HepG2 (cell line): Measurements from ENCODE around the gene CYP4F12. TPM values are rescaled to one million over a fixed set of nuclear protein-coding genes. Genes with fewer than 3 reads are reported as not detected.
A peak's percentile ranks its signal among the peaks of the same experiment; 100 is the strongest.

ENCODE experiments used
- CEBPB ChIP-seq: IDR thresholded peaks from 2 replicates; pipeline ENCODE4 v1.6.1; 2011; ENCODE audit warnings: low read depth, low read length, improper control_type of control experiment, borderline replicate concordance
- FOXK1 ChIP-seq: sonication (generic); formaldehyde crosslinking; IDR thresholded peaks from 2 replicates; pipeline ENCODE4 v1.4.0; 2020; ENCODE audit warnings: low read depth, missing genetic modification reagents, borderline replicate concordance
- HDAC2 ChIP-seq: sonication (generic); formaldehyde crosslinking; IDR thresholded peaks from 2 replicates; pipeline ENCODE4 v1.4.0; 2020; ENCODE audit warnings: missing genetic modification reagents
- MED1 ChIP-seq: sonication (generic); formaldehyde crosslinking; IDR thresholded peaks from 2 replicates; pipeline ENCODE4 v1.4.0; 2020; ENCODE audit warnings: missing genetic modification reagents
- PCBP2 ChIP-seq: fragments of 200-400 bp; formaldehyde crosslinking; optimal IDR thresholded peaks from 2 replicates; pipeline ENCODE3; 2018; ENCODE audit warnings: low read length, low read depth; ENCODE audit not compliant: poor library complexity, severe bottlenecking
- RBFOX2 ChIP-seq: fragments of 200-400 bp; formaldehyde crosslinking; IDR thresholded peaks from 2 replicates; pipeline ENCODE4 v1.6.1; 2017; ENCODE audit warnings: low read depth, mild to moderate bottlenecking, low read length
- SAFB2 ChIP-seq: sonication (generic); formaldehyde crosslinking; IDR thresholded peaks from 2 replicates; pipeline ENCODE4 v1.5.1; 2020; ENCODE audit warnings: missing genetic modification reagents, low read depth, mild to moderate bottlenecking, borderline replicate concordance
- TBX3 ChIP-seq: fragments of 450-650 bp; IDR thresholded peaks from 2 replicates; pipeline ENCODE4 v1.6.1; 2017; ENCODE audit warnings: antibody characterized with exemption, mild to moderate bottlenecking, inconsistent platforms, borderline replicate concordance
- ZBTB7B ChIP-seq: sonication (generic); formaldehyde crosslinking; IDR thresholded peaks from 2 replicates; pipeline ENCODE4 v1.4.0; 2020; ENCODE audit warnings: missing genetic modification reagents
- ZFX ChIP-seq: sonication (generic); formaldehyde crosslinking; IDR thresholded peaks from 2 replicates; pipeline ENCODE4 v1.4.0; 2020; ENCODE audit warnings: mild to moderate bottlenecking, low read depth, missing genetic modification reagents, moderate library complexity
- ZNF138 ChIP-seq: sonication (generic); formaldehyde crosslinking; IDR thresholded peaks from 2 replicates; pipeline ENCODE4 v1.5.0; 2020; ENCODE audit warnings: mild to moderate bottlenecking, low read depth, missing genetic modification reagents
- ZNF550 ChIP-seq: sonication (generic); formaldehyde crosslinking; IDR thresholded peaks from 2 replicates; pipeline ENCODE4 v1.4.0; 2020; ENCODE audit warnings: mild to moderate bottlenecking, missing genetic modification reagents, borderline replicate concordance
- ZSCAN22 ChIP-seq: sonication (generic); formaldehyde crosslinking; IDR thresholded peaks from 2 replicates; pipeline ENCODE4 v1.4.0; 2020; ENCODE audit warnings: mild to moderate bottlenecking, missing genetic modification reagents
- polyA plus RNA-seq, 8 experiments: library from polyadenylated mRNA; depleted of rRNA in 3 of 8; stranded (reverse) in 7 of 8; unstranded in 1 of 8; fragments of >200 nt; fragmentation: Illumina TruSeq in 4 of 8; extraction: Trizol in 4 of 8; gene quantifications; 2 replicates each; pipeline versions ENCODE4 v1.2.1 to v1.2.3, GENCODE V29; 2011 to 2016; ENCODE audit warnings: low read depth in 4 of 8, missing spikeins in 1 of 8, mixed read lengths in 1 of 8; ENCODE audit not compliant: insufficient read depth in 1 of 8
- total RNA-seq, 5 experiments: library from RNA; depleted of rRNA; stranded (reverse); fragments of >200 nt; fragmentation: Illumina TruSeq; extraction: Trizol; gene quantifications; 2 replicates each; pipeline ENCODE4 v1.2.3, GENCODE V29; 2016; ENCODE audit warnings: low read depth in 1 of 5
- TF ChIP-seq, protein P1 (sequence below): sonication (generic); formaldehyde crosslinking; IDR thresholded peaks from 2 replicates; pipeline ENCODE4 v1.4.0; 2020; ENCODE audit warnings: mild to moderate bottlenecking, missing genetic modification reagents
- TF ChIP-seq, protein P2 (sequence below): sonication (generic); formaldehyde crosslinking; IDR thresholded peaks from 2 replicates; pipeline ENCODE4 v1.8.0; 2022; ENCODE audit warnings: mild to moderate bottlenecking, missing genetic modification reagents, moderate library complexity
- TF ChIP-seq, protein P3 (sequence below): sonication (generic); formaldehyde crosslinking; IDR thresholded peaks from 2 replicates; pipeline ENCODE4 v1.4.0; 2020; ENCODE audit warnings: mild to moderate bottlenecking, low read depth, missing genetic modification reagents
- TF ChIP-seq, protein P4 (sequence below): sonication (generic); formaldehyde crosslinking; IDR thresholded peaks from 2 replicates; pipeline ENCODE4 v1.8.1; 2023; ENCODE audit warnings: mild to moderate bottlenecking, missing genetic modification reagents
- TF ChIP-seq, protein P5 (sequence below): sonication (generic); formaldehyde crosslinking; IDR thresholded peaks from 2 replicates; pipeline ENCODE4 v1.5.0; 2020; ENCODE audit warnings: missing genetic modification reagents

Gene CYP4F12
- total and polyA plus RNA-seq, 2 of the 13 experiments (the other 11 are each of a cell fraction or from before 2014, with no cell fraction given), result 29.9 to 30.8 TPM

DNA sequence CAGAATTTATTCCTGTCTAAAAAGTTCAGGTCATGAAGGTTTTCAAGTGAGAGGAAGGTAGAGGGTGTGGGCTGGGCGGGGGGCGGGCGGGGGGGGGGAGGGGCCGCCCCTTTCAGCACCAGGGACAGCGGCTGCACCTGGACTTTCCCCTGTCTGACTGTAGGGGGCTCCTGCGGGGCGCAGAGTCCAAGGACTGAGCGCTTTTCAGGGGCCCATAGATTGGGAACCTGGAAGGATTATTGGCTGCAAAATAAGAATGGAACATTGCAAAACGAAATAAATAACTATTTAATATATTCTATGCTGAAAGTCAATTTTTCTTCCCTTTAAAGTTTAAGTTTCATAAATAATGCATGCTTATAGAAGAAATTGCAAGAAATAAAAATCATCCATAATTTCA, 41.1 kb upstream of the CYP4F12 start (continued):
- TF ChIP-seq, protein P1, sequence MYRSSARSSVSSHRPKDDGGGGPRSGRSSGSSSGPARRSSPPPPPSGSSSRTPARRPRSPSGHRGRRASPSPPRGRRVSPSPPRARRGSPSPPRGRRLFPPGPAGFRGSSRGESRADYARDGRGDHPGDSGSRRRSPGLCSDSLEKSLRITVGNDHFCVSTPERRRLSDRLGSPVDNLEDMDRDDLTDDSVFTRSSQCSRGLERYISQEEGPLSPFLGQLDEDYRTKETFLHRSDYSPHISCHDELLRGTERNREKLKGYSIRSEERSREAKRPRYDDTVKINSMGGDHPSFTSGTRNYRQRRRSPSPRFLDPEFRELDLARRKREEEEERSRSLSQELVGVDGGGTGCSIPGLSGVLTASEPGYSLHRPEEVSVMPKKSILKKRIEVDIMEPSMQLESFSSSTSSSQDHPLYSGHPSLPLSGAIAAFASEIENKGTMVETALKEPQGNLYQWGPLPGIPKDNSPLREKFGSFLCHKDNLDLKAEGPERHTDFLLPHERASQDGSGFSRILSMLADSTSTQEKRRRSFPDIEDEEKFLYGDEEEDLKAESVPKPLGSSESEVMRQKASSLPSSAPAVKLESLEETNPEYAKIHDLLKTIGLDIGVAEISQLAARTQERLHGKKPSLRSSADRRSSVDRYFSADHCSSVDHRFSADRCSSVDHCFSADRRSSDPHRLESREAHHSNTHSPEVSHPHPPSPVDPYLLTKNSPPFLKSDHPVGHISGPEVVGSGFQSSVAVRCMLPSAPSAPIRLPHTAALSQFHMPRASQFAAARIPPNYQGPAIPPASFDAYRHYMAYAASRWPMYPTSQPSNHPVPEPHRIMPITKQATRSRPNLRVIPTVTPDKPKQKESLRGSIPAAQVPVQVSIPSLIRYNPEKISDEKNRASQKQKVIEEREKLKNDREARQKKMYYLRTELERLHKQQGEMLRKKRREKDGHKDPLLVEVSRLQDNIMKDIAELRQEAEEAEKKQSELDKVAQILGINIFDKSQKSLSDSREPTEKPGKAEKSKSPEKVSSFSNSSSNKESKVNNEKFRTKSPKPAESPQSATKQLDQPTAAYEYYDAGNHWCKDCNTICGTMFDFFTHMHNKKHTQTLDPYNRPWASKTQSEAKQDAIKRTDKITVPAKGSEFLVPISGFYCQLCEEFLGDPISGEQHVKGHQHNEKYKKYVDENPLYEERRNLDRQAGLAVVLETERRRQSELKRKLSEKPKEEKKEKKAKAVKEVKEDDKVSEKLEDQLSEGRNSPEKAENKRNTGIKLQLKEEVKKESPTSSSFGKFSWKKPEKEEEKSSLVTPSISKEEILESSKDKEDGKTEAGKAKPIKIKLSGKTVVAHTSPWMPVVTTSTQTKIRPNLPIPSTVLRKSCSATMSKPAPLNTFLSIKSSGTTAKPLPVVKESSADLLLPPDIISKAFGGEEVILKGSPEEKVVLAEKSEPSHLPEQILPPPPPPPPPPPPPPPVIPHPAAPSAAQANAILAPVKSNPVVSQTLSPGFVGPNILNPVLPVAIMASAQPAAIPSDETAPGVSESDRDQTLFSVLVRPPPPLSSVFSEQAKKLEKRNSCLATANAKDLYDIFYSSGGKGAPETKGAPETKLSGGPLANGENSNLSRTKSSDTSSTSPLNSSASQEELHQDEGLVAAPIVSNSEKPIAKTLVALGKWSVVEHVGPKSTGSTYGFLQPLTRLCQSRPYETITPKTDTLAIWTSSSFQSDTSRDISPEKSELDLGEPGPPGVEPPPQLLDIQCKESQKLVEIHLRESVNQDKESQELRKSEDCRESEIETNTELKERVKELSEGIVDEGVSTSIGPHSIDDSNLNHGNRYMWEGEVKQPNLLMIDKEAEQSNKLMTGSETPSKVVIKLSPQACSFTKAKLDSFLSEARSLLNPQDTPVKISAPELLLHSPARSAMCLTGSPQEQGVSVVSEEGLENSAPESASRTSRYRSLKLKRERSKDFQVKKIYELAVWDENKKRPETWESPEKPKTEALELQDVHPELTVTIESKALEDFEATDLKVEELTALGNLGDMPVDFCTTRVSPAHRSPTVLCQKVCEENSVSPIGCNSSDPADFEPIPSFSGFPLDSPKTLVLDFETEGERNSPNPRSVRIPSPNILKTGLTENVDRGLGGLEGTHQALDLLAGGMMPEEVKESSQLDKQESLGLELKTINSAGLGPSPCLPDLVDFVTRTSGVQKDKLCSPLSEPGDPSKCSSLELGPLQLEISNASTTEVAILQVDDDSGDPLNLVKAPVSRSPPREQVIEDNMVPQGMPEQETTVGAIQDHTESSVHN (CRISPR knock-in tag), result no peak
- TF ChIP-seq FOXK1 (CRISPR knock-in tag) (peak; percentile 46; the same call in 1 of the 2 replicates), PCBP2 (no peak), RBFOX2 (no peak), TBX3 (no peak), ZBTB7B (CRISPR knock-in tag) (0 out of 2 replicates have a peak, but pooled peaks have one; percentile 59), CEBPB (no peak), MED1 (peak; percentile 52; the same call in 1 of the 2 replicates), SAFB2 (CRISPR knock-in tag) (no peak), ZSCAN22 (no peak), HDAC2 (CRISPR knock-in tag) (0 out of 2 replicates have a peak, but pooled peaks have one; percentile 29), ZNF138 (CRISPR knock-in tag) (no peak), ZNF550 (CRISPR knock-in tag) (no peak), ZFX (CRISPR knock-in tag) (no peak)
- TF ChIP-seq, protein P2, sequence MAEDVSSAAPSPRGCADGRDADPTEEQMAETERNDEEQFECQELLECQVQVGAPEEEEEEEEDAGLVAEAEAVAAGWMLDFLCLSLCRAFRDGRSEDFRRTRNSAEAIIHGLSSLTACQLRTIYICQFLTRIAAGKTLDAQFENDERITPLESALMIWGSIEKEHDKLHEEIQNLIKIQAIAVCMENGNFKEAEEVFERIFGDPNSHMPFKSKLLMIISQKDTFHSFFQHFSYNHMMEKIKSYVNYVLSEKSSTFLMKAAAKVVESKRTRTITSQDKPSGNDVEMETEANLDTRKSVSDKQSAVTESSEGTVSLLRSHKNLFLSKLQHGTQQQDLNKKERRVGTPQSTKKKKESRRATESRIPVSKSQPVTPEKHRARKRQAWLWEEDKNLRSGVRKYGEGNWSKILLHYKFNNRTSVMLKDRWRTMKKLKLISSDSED, result no peak
- TF ChIP-seq, protein P3, sequence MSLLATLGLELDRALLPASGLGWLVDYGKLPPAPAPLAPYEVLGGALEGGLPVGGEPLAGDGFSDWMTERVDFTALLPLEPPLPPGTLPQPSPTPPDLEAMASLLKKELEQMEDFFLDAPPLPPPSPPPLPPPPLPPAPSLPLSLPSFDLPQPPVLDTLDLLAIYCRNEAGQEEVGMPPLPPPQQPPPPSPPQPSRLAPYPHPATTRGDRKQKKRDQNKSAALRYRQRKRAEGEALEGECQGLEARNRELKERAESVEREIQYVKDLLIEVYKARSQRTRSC (CRISPR knock-in tag), result no peak
- TF ChIP-seq, protein P4, sequence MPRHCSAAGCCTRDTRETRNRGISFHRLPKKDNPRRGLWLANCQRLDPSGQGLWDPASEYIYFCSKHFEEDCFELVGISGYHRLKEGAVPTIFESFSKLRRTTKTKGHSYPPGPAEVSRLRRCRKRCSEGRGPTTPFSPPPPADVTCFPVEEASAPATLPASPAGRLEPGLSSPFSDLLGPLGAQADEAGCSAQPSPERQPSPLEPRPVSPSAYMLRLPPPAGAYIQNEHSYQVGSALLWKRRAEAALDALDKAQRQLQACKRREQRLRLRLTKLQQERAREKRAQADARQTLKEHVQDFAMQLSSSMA (CRISPR knock-in tag), result no peak
- TF ChIP-seq, protein P5, sequence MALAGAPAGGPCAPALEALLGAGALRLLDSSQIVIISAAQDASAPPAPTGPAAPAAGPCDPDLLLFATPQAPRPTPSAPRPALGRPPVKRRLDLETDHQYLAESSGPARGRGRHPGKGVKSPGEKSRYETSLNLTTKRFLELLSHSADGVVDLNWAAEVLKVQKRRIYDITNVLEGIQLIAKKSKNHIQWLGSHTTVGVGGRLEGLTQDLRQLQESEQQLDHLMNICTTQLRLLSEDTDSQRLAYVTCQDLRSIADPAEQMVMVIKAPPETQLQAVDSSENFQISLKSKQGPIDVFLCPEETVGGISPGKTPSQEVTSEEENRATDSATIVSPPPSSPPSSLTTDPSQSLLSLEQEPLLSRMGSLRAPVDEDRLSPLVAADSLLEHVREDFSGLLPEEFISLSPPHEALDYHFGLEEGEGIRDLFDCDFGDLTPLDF (CRISPR knock-in tag), result 0 out of 2 replicates have a peak, but pooled peaks have one; percentile 50
